Measurements from ENCODE around the gene DDIT3. TPM values are rescaled to one million over a fixed set of nuclear protein-coding genes. Genes with fewer than 3 reads are reported as not detected.

The DDIT3 gene
- total and polyA plus RNA-seq, 2 of the 8 experiments (the other 6 are each of a cell fraction or from before 2014, with no cell fraction given), result 4.9 to 5.7 TPM

- TF ChIP-seq CHD7 (IDR thresholded peaks at IDR 0.05; ENCODE audit: insufficient replicate concordance, low read length), result no peak
- TF ChIP-seq KDM1A (IDR thresholded peaks at IDR 0.05; ENCODE audit: borderline replicate concordance, low read length), result peak; percentile 94
- TF ChIP-seq HDAC2 (IDR thresholded peaks at IDR 0.05; ENCODE audit: borderline replicate concordance in 1 of 2, low read depth in 2 of 2, low read length in 2 of 2), result no peak
- peak; percentile 52; the same call in 1 of the 2 replicates for TF ChIP-seq RBBP5 (IDR thresholded peaks at IDR 0.05; ENCODE audit: borderline replicate concordance, low read depth, low read length)
- no peak for TF ChIP-seq FOSL1 (IDR thresholded peaks at IDR 0.05; ENCODE audit: insufficient read depth, low read depth, low read length)
- no peak for TF ChIP-seq HDAC6 (IDR thresholded peaks at IDR 0.05; ENCODE audit: low read depth, low read length)
- no peak for TF ChIP-seq BCL11A (IDR thresholded peaks at IDR 0.05; ENCODE audit: low read depth in 2 of 2, low read length in 2 of 2)
- TF ChIP-seq SUZ12 (IDR thresholded peaks at IDR 0.05; ENCODE audit: low read length), result no peak
Observed at GRCh38 chr12:57487597-57488401, 32.5 kb downstream of the DDIT3 start, which contains the start of gene MARS1 (continued).

All from H1 (cell line).